NCI-H2171 (cell line): ENCODE measurements around the gene LTB4R.

ENCODE experiments used
- DNase-seq: peaks from one replicate; lab custom pipeline; 2025; lab: John Stamatoyannopoulos, UW

The LTB4R gene

DNA sequence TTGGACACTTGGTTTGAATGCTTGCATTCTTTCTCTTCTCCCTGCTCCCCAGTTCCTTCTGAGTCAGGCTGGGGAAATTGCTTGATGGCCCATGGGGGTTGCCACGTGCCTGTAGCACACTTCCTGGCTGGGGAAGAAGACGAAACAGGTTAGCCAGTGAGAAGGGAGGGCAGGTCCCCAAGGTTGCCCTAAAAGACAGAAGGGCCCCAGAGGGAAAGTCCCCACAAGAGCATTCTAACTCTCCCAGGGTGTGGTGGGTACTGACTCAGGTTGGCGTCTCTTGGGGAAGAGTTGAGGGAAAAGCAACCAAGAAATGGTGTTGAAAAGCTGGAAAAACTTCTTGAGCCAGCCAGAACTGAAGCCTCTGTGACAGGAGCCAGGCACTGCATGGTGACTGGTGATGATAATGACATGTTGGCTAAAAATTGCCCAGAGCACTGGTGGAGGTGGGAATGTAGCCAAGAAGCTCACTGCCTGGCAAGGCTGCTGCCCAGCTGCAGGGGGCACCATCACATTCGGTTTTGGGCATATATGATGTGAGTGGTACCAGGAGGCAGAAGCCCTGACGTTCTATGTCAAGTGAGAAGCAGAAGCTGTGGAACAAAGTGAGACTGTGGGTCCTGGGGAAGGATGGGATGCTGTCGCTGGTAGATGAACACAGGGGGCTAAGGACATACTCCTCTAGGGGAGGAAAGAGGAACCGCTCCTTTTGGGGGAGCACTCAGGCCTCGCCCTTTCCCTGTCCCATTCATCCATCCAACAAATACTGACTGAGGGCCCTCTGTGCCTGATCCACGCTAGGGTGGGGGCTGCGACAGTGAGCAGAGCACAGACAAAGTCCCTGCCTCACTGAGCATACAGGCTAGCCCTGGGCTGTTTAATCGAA is 31.8 kb upstream of the LTB4R start:
- no peak for DNase-seq

DNA sequence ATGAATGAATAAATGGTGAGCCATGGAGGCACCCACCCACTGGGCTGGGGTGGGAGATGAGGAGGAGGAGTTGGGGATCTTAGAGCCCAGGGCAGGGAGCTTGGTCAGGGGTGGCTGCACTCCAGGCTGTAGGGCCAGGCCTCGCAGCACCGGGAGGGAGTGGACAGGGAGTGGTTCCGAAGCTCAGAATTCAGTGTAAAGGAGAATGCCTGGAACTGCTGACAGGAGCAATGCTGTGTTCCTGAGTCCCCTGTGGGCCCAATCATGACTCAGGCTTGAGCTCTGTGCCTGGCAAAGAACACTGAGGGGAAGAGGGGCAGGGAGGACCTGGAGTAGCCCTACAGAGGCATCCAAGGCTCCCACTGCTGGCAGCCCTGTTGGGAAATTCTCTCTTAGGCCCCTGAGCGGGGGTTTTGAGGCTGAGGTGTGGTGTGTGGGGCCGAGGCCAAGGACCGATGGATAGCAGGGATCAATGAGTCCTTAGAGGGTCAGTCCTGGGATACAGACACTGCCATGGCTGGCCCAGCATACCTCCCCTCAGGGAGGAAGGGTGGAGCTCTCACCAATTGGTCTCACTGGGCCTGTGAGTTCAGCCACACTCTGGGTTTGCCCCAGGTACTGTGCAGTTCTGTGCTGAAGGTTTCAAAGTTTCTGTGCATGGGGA is 30.4 kb upstream of the LTB4R start:
- DNase-seq: no peak

DNA sequence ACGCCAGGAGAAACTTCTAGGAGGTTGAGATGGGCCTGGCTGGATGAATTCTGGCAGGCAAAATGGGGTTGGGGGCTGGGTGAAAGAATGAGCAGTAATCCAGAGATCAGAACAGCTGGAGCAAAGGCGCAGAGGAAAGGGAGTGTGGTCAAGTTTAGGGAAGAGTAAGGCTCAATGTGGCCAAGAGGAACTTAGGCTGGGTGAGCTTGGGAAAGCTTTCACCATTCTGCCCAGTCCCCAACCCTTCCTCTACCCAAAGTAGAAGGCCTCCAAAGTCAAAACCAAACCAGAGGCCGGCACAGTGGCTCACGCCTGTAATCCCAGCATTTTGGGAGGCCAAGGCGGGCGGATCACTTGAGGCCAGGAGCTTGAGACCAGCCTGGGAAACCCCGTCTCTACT is 29.7 kb upstream of the LTB4R start:
- no peak for DNase-seq

DNA sequence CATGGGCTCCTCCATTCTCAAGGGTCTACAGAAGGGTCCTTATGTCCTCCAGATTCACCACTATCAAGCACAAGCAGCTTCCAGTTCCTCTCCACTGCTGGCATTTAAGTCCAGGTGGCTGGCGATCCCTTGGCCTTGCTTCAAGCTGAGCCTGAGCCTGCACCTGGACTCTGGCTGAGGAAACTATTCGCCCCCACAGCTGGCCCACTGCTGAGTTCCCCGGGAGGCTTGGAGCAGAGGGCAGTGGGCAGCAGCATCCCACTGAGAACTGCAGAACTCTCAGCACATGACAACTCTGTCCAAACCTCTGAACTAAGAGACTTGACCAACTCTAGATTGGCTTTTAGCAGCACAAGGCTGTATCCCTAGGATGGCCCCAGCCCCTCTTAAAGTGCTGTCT is 28.6 kb upstream of the LTB4R start:
- DNase-seq: no peak

DNA sequence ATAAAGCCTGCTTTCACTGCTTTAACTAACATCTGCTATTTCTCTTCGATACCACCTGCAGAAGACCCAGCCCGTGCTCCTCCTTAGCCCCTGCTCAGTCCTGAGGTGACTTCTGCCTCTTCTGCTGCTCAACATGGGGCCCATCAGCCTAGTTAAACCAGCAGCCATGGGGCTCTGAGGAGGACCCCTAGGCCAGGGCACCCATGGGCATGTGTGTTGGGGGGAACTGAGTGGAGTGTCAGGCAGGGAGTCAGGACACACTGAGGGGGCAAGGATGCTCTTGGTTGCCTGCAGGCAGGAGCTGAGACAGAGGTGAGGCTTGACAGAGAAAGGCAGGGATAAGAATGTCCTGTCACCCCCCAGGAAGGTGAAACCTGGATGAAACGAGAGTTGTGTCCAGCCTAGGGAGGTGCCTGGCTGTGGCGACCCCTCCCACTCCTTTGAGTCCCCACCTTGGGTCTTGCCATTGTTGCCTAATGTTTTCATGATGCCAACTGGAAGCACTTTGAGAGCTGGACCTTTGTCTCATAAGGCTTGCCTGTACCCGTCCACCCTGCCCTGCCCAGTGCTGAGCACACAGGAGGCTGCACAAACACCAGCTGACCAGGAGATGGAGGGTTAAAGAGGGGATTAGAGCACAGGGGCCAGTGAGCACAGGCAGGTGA is 27.4 kb upstream of the LTB4R start:
- no peak for DNase-seq

DNA sequence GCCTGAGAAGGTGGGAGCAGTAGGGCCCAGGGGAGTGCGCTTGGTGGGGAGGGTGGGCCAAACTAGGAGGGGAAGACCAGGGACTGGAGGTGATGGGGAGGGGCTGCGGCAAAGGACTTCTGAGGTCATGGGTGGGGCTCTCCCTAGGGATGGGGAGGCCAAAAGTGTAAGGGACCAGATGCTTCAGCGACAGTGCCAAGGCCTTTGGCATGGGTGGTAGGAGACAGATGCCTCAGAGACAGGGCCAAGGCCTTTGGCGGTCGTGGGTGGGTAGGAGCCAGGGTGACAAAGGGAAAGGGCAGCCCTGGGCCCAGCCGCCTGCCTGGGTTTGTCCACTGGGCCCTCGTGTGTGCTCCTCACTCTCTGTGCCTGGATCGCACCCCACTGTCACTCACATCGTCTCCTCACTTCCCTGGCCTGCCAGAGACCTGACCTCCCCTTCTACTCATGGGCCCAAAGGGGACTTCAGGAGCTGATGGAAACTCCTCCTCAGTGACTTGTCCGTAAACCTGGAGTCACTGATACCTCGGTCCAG is 26.7 kb upstream of the LTB4R start:
- no peak for DNase-seq

DNA sequence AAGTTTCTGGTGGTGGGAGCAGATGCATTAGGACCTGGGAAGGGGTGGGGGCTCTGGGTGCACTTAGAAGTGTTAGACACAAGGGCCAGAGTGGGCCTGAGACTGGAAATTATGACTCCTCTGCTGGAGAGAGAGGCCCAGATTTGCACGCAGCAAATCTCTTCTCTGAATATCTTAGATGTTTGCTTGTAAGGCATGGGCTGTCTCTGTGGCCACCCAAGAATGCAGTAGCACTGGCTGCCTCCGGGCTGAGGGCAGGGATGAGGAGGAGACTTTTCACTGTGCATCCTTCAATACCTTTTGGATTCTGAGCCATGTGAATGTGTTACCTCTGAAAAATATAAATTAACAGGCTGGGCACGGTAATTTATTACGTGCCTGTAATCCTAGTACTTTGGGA is 26.0 kb upstream of the LTB4R start:
- no peak for DNase-seq

DNA sequence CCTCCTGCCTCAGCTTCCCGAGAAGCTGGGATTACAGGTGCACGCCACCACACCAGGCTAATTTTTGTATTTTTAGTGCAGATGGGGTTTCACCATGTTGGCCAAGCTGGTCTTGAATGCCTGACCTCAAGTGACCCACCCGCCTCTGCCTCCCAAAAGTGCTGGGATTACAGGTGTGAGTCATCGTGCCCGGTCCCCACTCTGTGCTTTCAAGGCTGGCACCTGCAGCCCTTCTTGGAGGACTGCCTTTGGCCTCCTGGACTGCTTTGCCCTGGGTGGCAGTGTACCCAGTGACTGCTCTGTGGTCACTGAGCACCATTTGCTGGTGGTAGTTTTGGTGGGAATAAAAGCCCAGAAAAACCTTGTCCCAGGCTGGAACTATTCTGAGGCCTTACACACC is 24.3 kb upstream of the LTB4R start:
- DNase-seq: no peak

DNA sequence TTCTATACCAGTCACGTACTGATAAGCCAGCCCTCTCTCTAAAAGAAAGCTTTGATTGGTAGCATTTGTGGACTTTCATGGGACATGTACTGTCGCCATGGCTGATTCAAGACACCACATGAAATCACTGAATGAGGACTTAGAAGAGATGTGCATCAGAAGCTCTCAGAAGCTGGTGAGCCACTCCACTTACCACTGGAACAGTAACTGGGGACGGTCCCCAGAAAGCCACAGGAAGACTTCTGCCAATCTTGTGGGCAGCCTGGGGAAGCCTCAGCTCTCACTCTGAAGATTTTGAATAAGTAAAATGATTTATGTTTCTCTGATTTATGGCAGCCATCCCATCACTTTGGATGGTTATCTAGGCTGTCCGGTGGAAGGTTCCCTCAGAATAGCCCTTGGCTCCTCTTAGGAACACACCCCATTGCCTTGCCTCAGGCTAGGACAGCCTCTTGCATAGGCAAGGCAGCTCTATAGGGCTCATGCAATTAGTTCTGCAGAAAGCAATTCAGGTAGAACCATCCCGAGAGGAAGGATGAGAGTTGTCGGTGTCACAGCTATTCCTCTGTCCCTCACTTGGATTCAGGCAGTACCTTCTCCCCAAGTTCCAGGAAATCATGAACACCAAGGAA is 21.5 kb upstream of the LTB4R start:
- no peak for DNase-seq

DNA sequence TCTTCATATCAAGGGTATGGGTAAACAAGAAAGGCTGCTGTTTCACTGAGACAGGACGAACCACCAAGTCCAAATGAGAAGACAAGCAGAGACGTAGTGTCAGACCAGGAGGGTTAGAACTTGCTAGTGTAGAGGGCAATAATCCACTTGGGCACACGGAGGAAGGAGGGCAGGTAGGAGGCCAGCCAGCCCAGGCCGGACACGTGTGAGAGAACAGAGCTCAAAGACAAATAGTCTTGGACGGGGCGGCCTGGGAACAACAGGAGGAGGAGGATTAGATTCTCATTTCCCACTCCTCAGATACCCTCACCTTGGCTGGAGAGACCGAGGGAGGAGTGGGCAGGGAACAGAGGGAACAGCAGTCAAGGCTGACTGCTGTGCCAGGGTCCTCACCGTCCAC is 20.6 kb upstream of the LTB4R start:
- DNase-seq: no peak

DNA sequence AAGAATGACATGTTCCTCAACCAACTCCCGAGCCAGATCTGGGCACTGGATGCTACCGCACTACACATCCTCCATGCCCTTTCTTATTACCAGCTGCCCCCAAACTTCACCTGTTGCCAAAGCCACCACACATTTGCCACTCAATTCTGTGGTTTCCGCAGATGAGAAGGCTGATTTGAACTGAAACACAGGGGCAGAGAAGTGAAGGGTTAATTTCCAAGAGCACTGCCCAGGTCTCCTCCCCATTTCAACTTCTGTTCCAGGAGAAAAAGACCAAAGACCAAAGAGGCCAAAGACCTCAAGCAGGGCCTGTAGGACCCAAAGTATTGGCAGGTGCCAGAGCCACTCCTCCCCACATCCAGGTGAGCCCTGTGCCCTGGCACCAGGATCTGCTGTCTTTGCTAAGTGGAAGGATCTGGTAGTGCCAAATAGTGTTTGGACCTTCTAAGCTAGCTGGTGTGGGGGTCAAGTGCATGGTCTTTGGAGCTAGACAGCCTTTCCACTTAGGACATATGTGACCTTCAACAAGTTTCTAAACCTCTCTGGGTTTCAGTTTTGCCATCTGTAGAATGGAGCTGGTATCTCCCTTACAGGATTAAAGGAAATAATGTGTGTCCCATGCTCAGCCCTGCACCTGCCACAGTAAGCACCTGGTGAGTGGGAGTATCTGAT is 19.7 kb upstream of the LTB4R start:
- no peak for DNase-seq

DNA sequence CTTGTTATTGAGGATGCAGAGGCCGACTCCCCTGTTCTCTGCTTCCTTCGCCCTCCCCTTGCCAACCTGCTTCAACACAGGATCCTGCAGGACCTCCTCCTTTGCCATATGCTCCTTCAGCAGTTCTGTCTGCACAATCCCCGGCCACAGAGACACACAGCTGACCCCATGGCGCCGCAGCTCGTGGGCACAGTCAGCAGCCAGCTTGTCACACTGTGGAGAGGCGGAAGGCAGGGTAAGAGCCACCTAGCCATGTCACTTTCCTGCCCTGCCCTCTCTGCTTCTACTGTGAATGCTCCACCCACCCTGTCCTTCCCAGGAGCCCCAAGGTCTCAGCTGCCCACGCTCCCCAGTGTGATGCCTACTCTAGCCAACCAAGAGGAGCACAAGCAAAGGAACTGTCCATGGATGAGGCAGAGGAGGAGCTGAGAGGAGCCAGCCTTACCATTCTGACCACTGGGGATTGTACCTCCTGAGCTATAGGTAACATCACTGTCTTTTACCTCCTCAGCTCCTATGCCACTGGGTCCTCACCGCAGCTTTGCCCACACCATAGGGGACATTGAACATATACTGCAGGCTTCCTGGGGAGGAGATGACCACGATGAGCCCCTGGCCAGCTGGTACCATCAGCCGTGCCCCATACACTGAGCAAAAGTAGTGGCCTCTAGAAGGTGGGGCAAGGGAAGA is 19.0 kb upstream of the LTB4R start:
- no peak for DNase-seq

DNA sequence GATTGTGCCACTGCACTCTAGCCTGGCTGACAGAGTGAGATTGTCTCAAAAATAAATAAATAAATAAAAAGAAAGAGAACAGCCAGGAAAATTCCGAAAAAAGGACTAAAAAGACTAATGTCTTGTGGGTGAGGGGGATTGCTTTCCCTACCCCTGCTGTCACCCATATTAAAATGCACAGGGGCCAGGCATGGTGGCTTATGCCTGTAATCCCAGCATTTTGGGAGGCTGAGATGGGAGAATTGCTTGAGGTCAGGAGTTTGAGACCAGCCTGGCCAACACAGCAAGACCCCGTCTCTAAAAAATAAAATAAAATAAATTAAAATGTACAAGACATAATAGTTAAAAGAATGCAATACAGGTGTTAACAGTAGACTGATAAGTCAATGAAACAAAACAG is 17.8 kb upstream of the LTB4R start:
- no peak for DNase-seq

DNA sequence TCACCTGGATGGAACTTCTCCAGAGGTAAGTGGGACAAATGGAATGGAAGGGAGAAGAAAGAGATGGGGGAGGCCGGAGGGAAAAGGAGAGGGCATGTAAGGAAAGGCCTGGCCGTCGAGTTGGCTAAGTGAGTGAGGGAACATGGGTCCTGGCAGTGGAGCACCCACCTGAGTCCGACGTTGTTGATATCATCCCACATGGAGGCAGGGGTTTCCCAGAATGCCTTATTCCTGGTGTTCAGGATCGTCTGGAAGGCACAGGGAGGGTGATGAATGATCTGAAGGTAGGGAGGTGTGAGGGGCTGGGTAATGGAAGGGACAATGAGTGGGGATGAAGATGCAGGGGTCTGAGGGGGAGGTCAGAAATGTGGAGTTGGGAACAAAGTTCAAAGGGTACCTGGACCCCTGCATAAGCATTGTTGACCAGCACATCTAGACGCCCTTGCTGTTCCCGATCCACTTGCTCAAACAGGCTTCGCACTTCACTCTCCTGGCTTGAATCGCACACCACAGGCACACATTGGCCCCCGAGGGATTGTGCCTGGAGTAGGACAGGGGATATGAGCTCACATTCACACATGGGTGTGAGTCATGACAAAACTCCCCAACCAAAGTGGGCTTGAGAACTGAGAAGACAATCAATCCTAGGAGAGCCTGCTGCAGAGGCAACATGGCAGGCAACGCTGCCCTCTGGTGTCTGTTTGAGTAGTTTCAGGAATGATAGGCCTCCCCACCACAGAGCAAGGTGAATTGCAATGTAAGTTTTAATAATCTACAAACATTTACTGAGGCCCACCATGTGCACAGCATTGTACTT is 14.8 kb upstream of the LTB4R start:
- peak; percentile 42 for DNase-seq

DNA sequence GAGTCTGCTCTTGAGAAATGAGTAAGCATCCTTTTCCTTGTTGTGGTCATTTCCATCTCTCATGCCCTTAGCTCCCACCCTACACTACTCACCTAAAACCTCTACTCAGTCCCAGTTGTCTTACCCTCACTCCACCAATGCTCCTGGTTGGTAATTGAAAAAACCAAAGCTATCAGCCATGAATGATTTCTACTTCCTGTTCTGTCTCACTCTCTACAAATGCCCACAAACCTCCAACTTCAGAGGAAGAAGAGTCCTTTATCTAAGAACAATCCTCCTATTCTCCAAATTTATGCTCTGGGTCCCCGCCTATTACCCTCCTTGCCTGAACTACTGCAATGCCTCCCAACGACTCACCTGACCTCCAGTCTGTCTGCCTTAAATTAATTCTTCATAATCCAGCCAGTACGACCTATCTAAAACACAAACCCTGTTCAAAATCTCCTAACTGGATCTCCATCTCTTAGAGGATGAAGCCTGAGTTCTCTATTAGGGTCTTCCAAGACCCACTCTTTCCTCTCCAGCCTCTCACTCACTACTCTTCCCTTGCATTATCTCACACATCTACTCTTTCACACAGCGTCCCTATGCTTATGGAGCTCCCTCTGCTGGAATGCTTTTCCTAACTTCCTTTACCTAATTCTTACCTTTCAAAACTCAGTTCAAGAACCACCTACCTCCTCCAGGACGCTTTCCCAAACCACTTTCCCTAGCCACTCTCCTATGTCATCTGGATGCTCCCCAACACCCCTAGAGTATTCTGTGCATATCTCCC is 13.9 kb upstream of the LTB4R start:
- DNase-seq: peak; percentile 8

DNA sequence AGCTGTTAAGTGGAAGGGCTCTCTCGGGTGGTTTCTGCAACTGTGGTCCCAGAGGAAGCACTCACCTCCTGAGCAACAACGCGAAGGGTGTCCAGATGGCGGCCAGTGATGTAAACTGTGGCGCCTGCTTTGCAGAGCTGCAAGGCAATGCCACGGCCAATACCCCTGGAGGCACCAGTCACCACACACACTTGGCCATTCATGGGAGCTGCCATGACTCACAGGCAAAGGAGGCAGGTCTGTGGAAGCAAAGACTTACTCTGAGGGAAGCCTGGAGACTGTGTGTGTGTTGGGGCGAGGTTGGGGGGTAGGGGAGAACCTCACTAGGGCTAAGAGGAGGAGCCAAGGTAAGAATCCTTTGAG is 12.4 kb upstream of the LTB4R start:
- DNase-seq: no peak

DNA sequence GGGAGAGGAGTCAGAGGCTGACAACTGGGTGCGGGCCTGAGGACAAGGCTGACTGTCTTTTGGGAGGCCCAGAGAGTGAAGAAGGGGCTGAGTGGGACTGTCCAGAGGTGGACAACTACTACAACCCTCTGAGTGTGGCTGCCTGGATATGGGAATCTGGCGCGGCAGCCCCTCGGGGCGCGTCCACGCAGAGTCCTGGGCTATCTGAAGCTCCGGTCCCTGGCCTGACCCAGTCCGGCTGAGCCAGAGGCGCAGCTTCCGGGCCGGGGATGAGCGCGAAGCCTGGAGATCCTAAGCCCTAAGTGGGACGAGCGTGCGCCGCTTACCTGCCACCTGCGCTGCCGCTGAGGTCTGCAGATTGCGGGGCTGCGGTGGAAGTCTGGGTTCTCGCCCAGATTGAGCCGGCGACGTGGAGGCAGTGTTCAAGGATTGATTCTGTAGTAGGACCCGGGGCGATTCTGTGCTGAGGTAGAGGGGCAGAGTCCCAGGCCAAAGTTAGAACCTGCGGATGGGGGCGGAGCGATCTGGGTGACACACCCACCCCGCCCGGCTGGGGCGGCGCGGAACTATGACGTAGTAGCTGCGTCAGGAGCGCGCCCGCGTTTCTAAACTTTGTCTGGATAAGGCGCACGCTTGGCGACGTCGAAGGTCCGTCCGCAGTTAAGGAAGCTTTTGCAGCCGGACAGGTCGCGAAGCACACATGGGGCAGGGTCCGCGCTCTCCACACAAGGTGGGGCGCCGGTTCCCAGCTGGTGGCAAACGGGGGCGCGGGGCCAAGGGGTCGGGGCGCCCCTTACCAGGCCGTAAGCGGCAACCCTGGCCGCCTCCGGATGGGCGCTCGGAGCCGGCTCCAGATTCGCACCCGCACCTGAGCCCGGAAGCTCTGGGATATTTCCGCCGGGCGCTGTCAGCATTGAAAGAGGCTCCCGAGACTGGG is 11.8 kb upstream of the LTB4R start, which contains the start of the genes DHRS1 and NOP9:
Gene DHRS1 (minus strand): TSS at position 526 of the 937 bp plus-strand sequence. CDS start 674 bp downstream, outside the sequence.
Gene NOP9 (plus strand): TSS at position 596 of the 937 bp plus-strand sequence. CDS start 105 bp downstream, at position 701.
- peak; percentile 84 for DNase-seq

DNA sequence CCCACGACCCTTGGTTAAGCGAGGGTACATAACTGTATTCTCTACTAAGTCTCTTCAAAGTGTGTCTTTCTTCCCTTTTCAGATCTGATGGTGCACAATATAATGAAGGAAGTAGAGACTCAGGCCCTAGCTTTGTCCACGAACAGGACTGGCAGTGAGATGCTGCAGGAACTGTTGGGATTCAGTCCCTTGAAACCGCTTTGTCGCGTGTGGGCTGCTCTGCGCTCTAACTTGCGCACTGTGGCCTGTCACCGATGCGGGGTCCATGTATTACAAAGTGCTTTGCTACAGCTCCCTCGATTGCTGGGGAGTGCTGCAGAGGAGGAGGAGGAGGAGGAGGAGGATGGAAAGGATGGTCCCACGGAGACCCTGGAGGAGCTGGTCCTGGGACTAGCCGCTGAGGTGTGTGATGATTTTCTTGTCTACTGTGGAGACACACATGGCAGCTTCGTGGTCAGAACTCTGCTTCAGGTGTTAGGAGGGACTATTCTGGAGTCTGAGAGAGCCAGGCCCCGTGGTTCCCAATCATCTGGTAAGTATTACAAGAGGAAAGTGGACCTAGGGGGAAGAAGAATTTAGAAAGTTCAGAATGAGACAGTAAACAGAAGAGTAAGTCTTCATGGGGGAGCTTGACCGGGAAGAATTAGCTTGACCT is 10.8 kb upstream of the LTB4R start:
- DNase-seq: no peak
